ENCODE data around the gene WNT11. TPM values are rescaled to one million over a fixed set of nuclear protein-coding genes. Genes with fewer than 3 reads are reported as not detected.

WNT11 gene
- polyA plus RNA-seq, 1 donor (not counting 4 experiments of a cell fraction or from before 2014, with no cell fraction given): not detected

DNA sequence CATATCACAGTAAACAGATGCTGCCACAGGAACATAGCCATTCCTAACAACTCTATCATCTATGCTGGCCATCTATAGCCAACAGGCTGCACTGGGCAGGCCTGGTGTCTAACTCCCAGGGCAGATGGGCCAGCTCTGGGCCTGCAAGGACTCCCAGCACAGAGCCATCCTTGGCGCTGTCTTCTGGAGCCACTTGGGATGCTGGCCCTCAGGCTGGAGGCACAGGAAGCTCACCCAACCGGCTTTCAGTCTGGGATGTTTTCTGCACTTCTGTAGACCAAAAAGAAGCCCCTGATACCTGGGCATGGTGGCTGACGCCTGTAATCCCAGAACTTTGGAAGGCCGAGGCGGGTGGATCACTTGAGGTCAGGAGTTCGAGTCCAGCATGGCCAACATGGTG is 40.8 kb upstream of the WNT11 start:
- no peak overlapping the region for H3K9ac ChIP-seq (ENCODE audit: control insufficient read depth, extremely low read depth, insufficient read depth, low read length)
- FAIRE-seq: no peak
- H3K79me2 ChIP-seq (ENCODE audit: control insufficient read depth, insufficient read depth, low read length): no peaks in the 10 kb centered on the region
- no peak for DNase-seq (ENCODE audit: low read depth, low spot score)
- H3K27ac ChIP-seq (ENCODE audit: control insufficient read depth, insufficient read depth, low read length): no peak overlapping the region
- dilution Hi-C loops (cut with MboI; ENCODE audit: extremely low pct_ligation_motif_present, low sequenced_read_pairs): no loop called here
- H3K4me2 ChIP-seq (ENCODE audit: control insufficient read depth, extremely low read depth, insufficient read depth, low read depth, low read length): no peak overlapping the region
- H3K9me3 ChIP-seq (ENCODE audit: control insufficient read depth, low read depth, low read length): peaks cover 3% of the 10 kb centered on the region
- H4K20me1 ChIP-seq (ENCODE audit: control insufficient read depth, extremely low read depth, insufficient read depth, low read length): no peaks in the 10 kb centered on the region
- no peak overlapping the region for H3K4me3 ChIP-seq (ENCODE audit: control insufficient read depth in 2 of 3, extremely low read depth in 1 of 3, insufficient read depth in 2 of 3, low read depth in 1 of 3, low read length in 3 of 3)
- H3K36me3 ChIP-seq (ENCODE audit: control insufficient read depth in 2 of 2, extremely low read depth in 1 of 2, insufficient read depth in 2 of 2, low read length in 2 of 2): no peaks in the 10 kb centered on the region
- H3K4me1 ChIP-seq (ENCODE audit: control insufficient read depth, extremely low read depth, insufficient read depth, low read length): no peaks in the 10 kb centered on the region
- TF ChIP-seq, protein P1, sequence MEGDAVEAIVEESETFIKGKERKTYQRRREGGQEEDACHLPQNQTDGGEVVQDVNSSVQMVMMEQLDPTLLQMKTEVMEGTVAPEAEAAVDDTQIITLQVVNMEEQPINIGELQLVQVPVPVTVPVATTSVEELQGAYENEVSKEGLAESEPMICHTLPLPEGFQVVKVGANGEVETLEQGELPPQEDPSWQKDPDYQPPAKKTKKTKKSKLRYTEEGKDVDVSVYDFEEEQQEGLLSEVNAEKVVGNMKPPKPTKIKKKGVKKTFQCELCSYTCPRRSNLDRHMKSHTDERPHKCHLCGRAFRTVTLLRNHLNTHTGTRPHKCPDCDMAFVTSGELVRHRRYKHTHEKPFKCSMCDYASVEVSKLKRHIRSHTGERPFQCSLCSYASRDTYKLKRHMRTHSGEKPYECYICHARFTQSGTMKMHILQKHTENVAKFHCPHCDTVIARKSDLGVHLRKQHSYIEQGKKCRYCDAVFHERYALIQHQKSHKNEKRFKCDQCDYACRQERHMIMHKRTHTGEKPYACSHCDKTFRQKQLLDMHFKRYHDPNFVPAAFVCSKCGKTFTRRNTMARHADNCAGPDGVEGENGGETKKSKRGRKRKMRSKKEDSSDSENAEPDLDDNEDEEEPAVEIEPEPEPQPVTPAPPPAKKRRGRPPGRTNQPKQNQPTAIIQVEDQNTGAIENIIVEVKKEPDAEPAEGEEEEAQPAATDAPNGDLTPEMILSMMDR (optimal IDR thresholded peaks at IDR 0.05 in 1 of 3, IDR thresholded peaks at IDR 0.05 in 1 of 3, conservative IDR thresholded peaks at IDR 0.05 in 1 of 3; ENCODE audit: extremely low read depth in 1 of 3, insufficient read depth in 2 of 3, low read length in 3 of 3): no peak
- TF ChIP-seq EZH2 (IDR thresholded peaks at IDR 0.05; ENCODE audit: low read length): no peak
- H2AFZ ChIP-seq (ENCODE audit: control insufficient read depth, low read length): no peak overlapping the region
- H3K27me3 ChIP-seq (ENCODE audit: control insufficient read depth, extremely low read depth, insufficient read depth, low read length): peaks cover 27% of the 10 kb centered on the region
- H3K9me1 ChIP-seq (ENCODE audit: control insufficient read depth, extremely low read depth, insufficient read depth, low read length): peaks cover 2% of the 10 kb centered on the region

DNA sequence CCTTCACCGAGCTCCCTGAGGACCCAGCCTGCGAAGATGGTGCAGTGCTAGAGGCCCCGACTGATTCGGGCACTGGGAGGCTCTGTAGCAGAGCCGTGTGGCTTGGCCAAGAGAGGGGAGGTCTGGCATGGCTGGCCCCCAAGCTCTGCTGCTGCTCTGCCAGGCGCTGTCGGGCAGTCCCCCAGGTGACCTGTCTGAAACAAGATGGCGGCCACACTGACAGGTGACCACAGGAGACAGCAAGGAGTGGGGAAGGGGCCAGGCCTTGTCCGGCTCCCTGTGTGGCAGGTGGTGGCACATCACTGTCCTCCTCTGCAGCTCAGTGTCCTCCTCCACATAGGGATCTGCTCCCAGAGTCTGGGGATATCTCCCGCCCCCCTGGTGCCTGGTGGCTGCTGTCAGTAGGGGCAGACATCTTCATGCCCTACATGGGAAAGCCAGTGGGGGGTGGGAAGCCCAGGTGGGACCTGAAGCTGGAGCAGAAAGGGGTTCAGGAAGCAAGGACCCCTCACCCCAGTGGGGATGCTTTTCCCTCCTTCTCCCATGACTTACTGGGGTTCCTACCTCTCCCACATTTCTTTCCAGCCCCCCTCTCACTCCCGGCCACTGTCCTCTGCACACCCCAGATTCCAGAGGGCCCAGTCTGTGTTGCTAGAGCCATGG is 40.1 kb upstream of the WNT11 start:
- H3K79me2 ChIP-seq (ENCODE audit: control insufficient read depth, insufficient read depth, low read length): no peaks in the 10 kb centered on the region
- H4K20me1 ChIP-seq (ENCODE audit: control insufficient read depth, extremely low read depth, insufficient read depth, low read length): no peaks in the 10 kb centered on the region
- TF ChIP-seq, protein P1 (optimal IDR thresholded peaks at IDR 0.05 in 1 of 3, IDR thresholded peaks at IDR 0.05 in 1 of 3, conservative IDR thresholded peaks at IDR 0.05 in 1 of 3; ENCODE audit: extremely low read depth in 1 of 3, insufficient read depth in 2 of 3, low read length in 3 of 3): no peak
- no peak for TF ChIP-seq EZH2 (IDR thresholded peaks at IDR 0.05; ENCODE audit: low read length)
- no peak overlapping the region for H3K9ac ChIP-seq (ENCODE audit: control insufficient read depth, extremely low read depth, insufficient read depth, low read length)
- H3K27ac ChIP-seq (ENCODE audit: control insufficient read depth, insufficient read depth, low read length): no peak overlapping the region
- H3K9me3 ChIP-seq (ENCODE audit: control insufficient read depth, low read depth, low read length): peaks cover 3% of the 10 kb centered on the region
- no peaks in the 10 kb centered on the region for H3K36me3 ChIP-seq (ENCODE audit: control insufficient read depth in 2 of 2, extremely low read depth in 1 of 2, insufficient read depth in 2 of 2, low read length in 2 of 2)
- dilution Hi-C loops (cut with MboI; ENCODE audit: extremely low pct_ligation_motif_present, low sequenced_read_pairs): no loop called here
- H3K9me1 ChIP-seq (ENCODE audit: control insufficient read depth, extremely low read depth, insufficient read depth, low read length): peaks cover 2% of the 10 kb centered on the region
- no peak overlapping the region for H3K4me3 ChIP-seq (ENCODE audit: control insufficient read depth in 2 of 3, extremely low read depth in 1 of 3, insufficient read depth in 2 of 3, low read depth in 1 of 3, low read length in 3 of 3)
- no peak overlapping the region for H2AFZ ChIP-seq (ENCODE audit: control insufficient read depth, low read length)
- peaks cover 26% of the 10 kb centered on the region for H3K27me3 ChIP-seq (ENCODE audit: control insufficient read depth, extremely low read depth, insufficient read depth, low read length)
- no peak for FAIRE-seq
- DNase-seq (ENCODE audit: low read depth, low spot score): no peak
- no peak overlapping the region for H3K4me2 ChIP-seq (ENCODE audit: control insufficient read depth, extremely low read depth, insufficient read depth, low read depth, low read length)
- H3K4me1 ChIP-seq (ENCODE audit: control insufficient read depth, extremely low read depth, insufficient read depth, low read length): no peaks in the 10 kb centered on the region

All from keratinocyte (primary cell).